Activated effector memory CD4-positive, alpha-beta T cell treated with Interleukin-2 at 50 U/mL for 16 hours (primary cell): ENCODE measurements around the gene SLC25A33.
"Not testable (repeated sequence)": the region's sequence is repeated elsewhere in the genome, so short reads cannot be mapped to it uniquely, and the experiment has no call there.

Source experiments
- DNase-seq: peaks from one replicate; pipeline ENCODE4 v3.0.0-alpha.2; 2020

Gene SLC25A33, protein sequence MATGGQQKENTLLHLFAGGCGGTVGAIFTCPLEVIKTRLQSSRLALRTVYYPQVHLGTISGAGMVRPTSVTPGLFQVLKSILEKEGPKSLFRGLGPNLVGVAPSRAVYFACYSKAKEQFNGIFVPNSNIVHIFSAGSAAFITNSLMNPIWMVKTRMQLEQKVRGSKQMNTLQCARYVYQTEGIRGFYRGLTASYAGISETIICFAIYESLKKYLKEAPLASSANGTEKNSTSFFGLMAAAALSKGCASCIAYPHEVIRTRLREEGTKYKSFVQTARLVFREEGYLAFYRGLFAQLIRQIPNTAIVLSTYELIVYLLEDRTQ

DNA sequence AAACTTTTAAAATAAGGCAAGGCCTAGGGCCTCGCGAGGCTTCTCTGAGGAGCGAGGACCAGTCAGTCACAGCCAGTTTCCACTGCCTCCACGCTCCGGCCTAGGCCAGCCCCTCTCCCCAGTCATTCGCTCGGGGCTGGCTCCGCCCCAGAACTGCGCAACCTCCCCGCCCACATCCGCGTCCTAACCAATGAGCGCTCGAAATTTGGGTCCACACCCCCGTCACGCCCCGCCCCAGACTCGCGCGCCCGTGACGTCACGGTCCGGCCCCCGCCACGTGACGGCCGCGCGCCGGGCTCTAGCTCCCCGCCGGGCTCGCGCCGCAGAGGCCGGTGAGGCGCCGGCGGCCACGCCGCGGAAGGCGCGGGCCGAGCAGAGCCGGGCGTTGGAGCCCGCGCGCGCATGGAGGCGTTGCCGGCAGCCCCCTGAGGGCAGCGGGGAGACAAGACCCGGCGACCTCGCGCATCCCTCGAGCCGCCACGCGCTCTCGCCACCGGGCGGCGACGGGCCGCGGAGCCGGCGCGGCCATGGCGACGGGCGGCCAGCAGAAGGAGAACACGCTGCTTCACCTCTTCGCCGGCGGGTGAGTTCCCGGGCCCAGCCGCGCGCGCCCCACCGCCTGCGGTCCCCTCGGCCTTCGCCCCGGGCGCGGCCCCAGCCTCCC, at the start of gene SLC25A33:
Gene SLC25A33 (plus strand): TSS at position 301 of the 664 bp plus-strand sequence. CDS start 227 bp downstream, at position 528.
- DNase-seq, result peak; percentile 94

DNA sequence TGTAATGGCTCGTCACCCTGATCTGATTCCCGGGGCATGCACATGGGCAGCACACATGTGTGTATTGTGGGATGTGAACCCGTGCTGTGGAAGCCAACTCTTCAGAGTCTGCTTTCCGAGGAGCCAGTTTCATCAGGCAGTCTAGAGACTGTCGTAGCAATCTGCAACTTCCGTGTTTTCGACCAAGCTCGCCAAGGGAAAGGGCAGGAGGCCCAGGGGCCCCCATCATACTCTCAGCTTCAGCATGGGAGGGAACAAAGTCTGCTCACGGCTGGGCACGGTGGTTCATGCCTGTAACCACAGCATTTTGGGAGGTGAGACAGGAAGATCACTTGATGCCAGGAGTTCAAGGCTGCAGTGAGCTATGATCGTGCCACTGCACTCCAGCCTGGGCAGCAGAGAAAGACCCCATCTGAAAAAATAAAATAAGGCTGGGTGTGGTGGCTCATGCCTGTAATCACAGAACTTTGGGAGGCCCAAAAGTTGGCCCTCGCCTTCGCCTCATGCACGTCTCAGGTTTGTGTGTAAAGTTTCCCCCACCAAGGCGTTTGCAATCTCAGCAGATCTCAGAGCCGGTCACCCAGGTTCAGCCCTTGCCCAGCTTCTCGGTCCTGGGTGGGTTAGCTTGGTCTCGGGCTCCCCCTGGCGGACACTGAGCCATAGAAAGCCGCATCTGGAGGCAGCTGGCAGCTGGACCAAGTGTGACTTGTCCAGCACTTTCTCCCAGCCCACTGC, 48.5 kb upstream of the SLC25A33 start:
- peak; percentile 67 for DNase-seq

DNA sequence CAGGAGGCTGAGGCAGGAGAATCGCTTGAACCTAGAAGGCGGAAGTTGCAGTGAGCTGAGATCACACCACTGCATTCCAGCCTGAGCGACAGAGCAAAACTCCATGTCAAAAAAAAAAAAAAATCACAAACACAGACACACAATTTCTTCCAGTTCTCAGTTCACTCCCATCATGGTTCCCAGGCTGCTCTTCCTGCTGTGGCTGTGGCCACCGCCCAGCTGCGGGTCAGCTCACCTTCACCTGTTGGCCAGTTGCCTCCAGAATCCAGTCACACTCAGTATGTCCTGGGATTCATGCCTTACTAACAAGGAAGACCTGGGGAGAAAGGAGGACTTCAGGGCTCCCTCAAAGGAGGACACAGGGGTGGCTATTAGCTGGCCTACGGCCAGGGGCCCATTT, 45.9 kb upstream of the SLC25A33 start:
- no peak for DNase-seq

DNA sequence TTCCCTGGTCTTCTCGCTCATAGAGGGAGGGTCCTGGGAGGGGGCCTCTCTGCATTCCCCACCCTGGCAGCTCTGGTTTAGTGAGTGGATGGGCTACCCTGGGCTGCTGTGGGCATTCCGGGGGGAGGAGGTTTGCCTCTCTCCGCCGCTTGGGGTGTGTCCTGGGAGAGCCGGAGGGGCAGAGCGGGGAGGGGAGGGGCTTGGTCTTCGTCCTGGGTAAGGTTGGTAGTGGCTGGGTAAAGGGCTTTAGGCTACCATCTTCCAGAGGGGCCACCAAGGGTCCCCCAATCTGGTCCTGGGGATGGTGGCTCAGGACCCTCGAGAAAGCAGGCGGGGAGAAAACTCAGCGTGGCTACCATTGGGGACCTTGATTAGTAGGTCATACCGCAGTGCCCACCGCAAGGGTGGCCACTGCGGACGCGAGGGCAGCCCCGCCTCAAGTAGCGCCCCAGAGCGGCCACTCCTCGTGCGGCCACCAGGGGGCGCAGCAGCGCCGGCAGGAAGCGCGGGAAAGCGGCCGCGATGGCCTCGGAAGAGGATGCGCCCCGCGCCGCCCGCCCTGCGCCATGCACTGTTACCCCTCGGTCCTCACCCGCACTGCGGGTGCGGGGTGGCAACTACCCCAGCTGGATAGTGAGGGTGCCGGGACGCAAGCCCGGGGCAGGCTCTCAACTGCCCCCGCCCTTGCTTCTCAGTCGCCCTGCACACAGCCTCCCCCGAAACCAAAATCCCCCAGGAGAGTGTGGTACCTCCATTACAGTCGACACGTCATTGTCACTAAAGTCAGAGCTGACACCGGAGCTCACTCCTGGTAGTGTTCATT, 44.1 kb upstream of the SLC25A33 start:
- DNase-seq, result peak; percentile 47

DNA sequence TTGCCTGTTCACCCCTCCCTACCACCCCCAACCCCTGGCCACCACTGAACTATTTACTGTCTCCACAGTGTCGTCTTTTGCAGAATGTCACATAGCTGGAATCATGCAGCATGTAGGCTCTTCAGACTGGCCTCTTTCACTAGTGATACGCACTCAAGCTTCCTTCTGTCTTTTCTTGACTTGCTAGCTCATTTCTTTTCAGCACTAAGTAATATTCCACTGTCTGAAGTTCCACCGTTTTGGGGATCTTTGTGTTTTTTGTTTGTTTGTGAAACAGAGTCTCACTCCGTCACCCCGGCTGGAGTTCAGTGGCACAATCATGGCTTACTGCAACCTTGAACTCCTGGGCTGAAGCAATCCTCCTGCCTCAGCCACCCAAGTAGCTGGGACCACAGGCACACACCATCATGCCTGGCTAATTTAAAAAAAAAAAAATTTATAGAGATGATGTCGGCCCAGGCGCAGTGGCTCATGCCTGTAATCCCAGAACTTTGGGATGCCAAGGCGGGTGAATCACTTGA, 43.4 kb upstream of the SLC25A33 start:
- no peak for DNase-seq

DNA sequence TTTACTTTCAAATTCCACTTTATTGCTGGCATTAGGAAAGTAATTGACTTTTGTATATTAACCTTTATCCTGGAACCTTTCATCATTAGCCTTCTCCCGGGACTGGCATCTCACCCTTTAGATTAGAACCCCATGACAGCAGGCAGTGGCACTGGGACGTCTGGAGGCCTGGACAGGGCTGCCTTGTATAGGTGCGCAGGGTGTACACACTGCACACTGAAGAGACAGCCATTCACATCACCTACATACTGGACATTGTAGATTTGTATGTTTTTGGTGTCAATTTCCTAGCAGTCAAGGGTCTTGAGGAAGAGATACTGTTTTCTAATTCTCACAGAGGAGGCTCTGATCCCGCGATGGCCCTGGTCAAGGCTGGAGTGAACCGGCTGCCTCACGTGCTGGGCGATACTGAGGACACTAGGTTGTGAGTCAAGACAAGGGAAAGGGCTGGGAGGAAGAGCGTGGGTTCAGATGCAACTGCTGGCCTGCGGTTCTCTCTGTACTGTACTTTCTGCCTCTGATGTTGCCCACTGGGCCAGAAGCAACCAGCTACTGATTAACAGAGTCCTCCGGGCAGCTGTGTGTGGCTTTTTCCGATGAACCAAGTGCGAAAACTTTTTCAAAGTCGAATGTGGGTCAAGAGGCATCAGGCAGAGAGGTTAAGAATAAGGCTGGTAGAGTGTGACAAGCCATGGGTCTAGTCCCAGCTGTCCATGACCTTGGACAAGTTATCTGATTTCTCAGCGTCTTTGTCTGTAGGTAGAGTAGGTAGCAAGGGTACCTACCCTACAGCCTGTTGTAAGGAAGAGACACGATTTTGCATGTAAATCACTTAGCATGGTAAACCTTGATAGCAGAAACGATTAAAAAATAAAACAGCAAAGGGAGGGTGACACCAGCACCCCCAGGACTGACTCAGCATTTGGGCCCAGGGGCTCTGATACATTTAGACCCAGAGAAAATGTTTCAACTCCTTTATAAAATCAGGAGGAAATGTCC, 38.2 kb upstream of the SLC25A33 start:
- no peak for DNase-seq

DNA sequence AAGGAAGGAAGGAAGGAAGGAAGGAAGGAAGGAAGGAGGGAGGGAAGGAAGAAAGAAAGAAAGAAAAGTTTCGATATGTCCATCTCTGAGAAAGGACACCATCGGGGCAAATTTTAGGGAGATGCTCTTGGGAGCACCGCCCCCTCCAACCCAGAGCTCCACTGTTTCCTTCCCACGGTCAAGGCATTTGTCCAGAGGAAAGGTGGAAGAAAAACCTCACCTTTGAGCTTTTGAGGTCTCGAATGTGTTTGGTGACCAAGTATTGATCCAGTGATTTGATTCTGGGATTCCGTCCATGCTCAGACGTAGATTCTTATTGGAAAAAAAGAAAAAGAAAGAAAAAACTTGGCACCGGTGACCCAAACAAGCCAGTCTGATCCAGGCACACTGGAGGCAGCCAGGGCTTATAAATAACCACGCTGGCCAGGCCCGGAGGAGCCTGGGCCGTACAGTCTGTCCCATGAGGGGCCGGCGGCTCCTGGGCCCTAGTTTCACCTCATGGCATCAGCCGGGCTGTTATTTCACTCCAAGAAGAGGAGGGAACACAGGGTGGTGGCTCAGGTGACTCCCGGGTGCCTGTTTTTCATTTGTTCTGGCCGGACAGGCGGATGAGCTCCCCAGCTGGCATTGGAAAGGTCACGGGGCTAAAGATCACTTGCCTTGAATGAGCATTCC, 36.1 kb upstream of the SLC25A33 start:
- DNase-seq, result no peak

DNA sequence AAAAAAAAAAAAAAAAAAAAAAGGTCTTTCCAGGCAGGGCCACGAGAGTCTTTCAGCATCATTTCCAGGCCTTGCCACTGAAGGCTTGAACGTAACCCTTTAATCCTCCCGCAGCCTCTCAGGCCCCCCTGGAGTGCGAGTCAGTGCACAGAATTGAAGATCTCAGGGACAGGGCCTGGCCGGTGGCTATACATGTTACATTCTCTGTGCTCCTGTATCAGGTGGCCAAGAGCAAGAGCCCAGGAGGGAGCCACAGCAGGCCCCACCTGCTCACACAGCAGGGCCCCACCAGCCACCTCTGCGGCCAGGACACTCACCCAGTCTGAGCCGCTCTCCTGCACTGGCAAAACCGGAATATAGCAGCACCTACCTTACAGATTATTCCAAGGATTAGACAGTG, 34.1 kb upstream of the SLC25A33 start:
- DNase-seq, result no peak

DNA sequence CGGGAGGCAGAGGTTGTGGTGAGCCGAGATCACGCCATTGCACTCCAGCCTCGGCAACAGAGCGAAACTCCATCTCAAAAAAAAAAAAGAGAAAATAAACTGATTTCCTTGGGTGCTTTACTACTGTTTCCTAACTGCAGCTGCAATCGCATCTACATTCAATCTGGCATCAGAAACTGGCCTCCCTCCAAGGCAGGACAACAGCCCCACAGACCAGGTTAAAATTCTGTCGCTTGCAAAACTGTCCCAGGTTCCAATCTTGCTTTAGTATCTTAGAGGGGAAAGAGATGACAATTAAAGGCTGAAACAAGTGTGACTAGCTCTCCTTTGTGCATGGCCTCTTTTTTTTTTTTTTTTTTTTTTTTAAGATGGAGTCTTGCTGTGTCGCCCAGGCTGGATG, 32.4 kb upstream of the SLC25A33 start:
- DNase-seq, result no peak

DNA sequence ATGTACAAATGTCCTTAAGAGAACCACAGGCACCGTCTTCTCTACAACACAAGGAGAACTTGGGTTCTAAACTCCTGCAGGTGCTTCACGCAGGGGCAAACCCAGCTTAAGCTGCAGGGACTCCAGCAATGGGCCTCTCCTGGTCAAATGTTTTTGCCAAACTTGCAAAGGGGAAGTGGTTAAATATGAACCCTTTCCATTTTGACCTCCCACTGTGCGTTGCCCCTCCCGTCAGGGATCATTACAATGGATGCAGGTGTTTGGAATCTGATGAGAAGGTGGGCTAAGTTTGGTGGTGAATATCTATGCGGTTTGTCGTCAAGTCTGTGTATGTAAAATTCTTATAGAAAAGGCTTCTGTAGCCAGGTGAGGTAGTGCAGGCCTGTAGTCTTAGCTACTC, 29.1 kb upstream of the SLC25A33 start:
- DNase-seq, result no peak

DNA sequence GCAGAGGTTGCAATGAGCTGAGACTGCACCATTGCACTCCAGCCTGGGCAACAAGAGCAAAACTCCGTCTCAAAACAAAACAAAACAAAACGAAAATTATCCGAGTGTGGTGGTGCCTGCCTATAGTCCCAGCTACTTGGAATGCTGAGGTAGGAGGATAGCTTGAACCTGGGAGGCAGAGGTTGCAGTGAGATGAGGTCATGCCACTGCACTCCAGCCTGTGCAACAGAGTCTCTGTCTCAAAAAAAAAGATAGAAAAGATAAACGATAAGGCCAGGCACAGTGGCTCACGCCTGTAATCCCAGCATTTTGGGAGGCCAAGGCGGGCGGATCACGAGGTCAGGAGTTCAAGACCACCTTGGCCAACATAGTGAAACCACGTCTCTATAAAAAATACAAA, 23.7 kb upstream of the SLC25A33 start:
- not testable (repeated sequence) for DNase-seq

DNA sequence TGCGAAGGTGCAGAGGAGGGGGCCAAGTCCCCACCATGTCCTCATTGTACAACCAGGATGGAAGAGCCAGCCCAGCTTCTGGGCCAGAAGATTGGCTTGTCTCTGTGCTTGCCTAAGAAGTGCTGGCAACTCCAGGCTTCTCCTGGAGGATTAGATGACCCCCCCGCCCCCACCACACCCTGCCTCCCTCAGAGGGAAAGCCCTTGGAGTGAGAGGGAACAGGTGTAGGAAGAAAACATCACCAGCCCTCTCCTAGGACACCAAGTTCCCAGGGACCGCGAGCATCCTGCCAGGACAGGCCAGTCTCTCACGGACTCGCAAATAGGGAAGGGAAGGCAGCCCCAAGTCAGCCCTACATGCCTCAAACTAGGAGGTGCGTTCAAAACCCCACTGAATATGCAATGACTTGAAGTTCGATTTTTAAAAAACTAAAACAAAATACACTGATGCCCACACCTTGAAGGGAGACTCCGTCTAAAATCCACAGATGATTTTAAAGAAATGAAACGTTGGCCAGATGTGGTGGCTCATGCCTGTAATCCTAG, 20.7 kb upstream of the SLC25A33 start:
- no peak for DNase-seq

DNA sequence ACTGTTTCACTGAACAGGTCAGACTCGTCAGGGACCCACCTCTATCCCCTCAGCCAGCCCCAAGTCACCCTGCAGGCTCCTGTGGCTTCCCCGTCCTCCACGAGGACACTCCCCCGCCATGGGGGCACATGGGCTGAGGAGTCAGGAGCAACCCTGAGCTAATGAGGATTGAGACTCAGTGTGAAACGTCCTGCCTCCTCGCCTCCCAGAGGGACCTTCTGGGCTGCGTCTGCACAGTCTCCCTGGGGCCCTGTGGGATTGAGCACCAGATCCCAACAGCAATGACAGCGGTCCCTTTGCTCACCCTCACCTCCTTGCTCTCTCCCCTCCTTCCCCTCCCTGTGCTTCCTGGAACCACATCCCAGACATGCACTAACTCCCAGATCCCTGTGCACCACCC, 18.9 kb upstream of the SLC25A33 start:
- no peak for DNase-seq

DNA sequence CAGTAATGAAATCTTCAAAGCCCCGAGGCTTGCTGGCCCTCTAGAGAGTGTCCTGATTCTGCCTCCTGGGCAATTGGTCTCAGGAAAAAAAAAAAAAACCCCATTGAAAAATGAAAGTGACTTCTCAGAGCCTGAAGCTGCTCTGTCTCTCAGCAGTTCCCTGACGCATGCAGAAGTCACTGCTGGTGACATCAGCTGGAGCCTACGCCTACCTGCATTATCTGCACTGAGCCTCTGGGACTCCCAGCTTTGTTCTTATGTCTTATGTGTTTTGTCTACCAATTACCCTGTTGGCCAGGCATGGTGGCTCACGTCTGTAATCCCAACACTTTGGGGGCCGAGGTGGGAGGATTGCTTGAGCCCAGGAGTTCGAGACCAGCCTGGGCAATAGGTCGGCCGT, 10.1 kb upstream of the SLC25A33 start:
- no peak for DNase-seq

DNA sequence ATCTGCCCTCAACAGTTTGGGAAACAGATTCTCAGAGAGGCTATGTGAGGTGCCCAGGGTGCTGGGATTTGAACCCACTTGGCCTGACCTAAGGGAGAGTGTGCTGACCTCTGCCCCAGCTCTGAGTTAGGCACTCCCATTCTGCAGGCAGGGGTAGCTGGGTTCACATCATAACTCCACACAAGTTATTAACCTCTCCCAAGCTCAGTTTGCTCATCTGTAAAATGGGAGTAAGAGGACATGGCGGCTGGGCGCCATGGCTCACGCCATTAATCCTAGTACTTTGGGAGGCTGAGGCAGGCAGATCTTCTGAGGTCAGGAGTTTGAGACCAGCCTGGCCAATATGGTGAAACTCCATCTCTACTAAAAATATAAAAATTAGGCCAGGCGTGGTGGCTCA, 8.9 kb upstream of the SLC25A33 start:
- DNase-seq, result no peak

DNA sequence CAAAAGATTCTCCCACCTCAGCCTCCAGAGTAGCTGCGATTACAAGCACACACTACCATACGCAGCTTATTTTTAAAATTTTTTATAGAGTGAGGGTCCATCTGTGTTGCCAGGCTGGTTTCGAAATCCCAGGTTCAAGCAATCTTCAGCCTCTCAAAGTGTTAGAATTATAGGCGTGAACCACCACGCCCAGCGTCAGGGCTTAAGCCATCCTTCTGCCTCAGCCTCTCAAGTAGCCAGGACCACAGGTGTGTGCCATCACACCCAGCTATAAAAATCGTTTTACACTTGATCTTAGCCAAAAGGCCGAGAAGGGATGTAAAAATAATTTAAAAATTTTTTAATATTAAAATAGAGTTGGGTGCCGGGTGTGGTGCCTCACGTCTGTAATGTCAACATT, 4.3 kb upstream of the SLC25A33 start:
- DNase-seq, result no peak

DNA sequence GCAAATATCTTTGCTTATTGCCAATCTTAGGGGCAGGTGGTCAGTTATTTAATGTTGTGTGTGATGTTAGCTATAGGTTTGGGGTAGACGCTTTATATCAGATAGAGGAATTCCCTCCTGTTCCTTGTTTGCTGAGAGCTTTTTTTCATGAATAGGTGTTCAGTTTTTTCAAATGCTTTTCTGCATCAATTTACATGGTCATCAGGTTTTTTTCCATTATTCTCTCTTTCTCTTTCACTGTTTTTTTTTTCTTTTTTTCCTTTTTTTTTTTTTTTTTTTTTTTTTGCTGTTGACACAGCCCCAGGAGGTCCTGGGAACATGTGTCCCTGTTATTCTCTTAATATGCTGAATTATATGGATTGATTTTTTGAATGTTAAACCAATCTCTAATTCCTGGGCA, 3.0 kb upstream of the SLC25A33 start:
- no peak for DNase-seq

DNA sequence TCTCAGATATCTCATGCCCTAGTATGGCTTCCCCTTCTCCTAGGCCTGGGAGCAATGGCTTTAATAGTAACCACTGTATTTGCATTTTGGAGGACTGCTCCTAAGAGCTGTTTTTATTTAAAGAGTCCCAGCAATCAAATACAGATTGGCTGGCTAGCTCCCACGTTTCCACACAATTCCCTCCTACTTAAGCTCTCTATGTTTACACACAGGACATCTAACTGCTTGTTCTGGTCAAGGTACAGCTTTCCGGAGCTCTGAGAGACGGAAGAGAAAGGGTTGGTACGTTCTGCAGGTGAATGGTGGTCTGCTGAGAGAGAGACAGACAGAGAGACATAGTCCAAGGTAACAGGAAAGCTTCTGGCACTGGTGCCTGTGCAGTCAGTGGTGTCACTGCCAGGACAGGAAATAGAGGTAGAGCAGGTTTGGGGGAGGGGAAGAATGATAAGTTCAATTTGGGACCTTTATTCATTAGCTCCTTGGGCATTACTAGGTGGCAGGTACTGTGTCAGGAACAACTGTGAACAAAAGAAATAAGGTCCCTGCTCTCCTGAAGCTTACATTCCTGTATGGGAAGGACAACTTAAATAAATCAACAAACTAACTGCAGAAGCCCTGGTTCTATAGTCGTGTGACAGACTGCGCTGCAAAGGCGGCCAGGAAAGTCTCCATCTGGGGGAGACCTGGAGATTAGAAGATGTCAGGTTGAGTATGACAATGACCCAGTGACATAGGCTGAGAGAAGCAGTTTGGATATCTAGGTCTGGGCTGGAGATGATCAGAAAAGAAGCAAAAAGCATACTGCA, 1.2 kb upstream of the SLC25A33 start:
- no peak for DNase-seq

DNA sequence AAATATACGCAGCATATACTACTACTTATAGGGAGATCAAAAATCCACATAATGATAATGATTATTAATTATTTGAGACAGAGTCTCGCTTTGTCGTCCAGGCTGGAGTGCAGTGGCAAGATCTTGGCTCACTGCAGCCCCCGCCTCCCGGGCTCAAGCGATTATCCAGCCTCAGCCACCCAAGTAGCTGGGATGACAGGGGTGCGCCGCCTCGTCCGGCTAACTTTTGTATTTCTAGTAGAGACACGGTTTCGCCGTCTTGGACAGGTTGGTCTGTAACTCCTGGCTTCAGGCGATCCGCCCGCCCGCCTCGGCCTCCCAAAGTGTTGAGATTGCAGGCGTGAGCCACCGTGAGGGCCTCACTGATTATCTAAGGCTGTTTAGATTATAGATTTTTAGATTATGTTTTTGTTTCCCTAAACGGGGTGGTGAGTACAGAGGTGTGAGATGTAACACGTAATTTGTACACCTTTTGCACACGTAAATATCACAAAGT, 548 bp upstream of the SLC25A33 start:
- no peak for DNase-seq
